ENCODE measurements around the gene MICAL2. TPM values are rescaled to one million over a fixed set of nuclear protein-coding genes. Genes with fewer than 3 reads are reported as not detected.

The MICAL2 gene
- total RNA-seq, 3 donors from 2014 or later: 263 to 384 (median 312) TPM

DNA sequence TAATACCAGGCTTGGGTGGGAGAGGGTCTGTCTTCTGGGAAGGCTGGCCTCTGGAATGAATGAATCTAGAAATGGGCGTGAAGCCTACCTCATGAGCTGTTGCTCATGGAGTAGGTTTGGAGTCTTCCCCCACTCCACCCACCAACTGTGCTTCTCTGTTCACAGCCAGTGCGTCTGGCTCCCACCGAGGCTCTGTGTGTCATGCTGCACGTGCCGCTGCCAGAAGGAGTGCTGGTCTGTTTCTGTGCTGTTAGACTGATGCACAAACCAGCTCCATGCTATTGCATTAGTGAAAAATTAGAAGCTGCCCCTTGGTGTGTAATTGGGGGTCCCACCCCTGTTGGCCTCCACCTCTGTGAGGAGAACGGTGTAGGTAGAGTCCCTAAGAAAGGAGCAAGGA is 134.7 kb downstream of the MICAL2 start:
- Histone ChIP-seq H3K4me1 (ENCODE audit: low read depth) (peaks cover 25% of the 10 kb centered on the region), H3K36me3 (ENCODE audit: low read depth) (no peaks in the 10 kb centered on the region)
- TF ChIP-seq, protein P1, sequence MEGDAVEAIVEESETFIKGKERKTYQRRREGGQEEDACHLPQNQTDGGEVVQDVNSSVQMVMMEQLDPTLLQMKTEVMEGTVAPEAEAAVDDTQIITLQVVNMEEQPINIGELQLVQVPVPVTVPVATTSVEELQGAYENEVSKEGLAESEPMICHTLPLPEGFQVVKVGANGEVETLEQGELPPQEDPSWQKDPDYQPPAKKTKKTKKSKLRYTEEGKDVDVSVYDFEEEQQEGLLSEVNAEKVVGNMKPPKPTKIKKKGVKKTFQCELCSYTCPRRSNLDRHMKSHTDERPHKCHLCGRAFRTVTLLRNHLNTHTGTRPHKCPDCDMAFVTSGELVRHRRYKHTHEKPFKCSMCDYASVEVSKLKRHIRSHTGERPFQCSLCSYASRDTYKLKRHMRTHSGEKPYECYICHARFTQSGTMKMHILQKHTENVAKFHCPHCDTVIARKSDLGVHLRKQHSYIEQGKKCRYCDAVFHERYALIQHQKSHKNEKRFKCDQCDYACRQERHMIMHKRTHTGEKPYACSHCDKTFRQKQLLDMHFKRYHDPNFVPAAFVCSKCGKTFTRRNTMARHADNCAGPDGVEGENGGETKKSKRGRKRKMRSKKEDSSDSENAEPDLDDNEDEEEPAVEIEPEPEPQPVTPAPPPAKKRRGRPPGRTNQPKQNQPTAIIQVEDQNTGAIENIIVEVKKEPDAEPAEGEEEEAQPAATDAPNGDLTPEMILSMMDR (IDR thresholded peaks at IDR 0.05): no peak

DNA sequence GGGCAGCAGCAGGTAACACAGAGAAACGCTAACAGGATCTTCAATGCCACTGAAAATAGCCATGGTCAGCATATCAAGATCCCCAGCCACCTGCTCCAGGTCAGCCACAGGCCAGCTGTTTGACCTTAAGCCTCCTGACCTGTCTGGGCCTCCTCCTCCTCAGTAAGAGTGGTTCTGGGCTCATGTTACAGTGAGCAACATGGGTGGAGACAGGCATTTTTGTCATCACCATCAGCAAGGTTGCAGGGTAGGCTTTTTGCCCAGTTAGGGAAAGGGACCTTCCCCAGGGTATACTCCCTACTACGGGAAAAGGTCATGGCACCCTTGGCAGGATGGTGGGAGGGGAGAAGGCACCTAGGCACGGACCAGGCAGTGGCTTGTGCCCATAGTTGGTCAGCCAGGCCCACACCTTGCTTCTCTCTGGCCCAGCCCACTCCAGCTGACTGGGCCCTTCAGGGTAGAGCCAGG is 135.2 kb downstream of the MICAL2 start:
- ATAC-seq (no peak), DNase-seq (no peak)
- Histone ChIP-seq H3K9me3 (no peaks in the 10 kb centered on the region), H3K4me1 (ENCODE audit: low read depth) (peaks cover 26% of the 10 kb centered on the region), H3K36me3 (ENCODE audit: low read depth) (no peaks in the 10 kb centered on the region), H3K4me3 (no peak overlapping the region)
- intact Hi-C loops (cut with DNase I, micrococcal nuclease): no loop called here
- TF ChIP-seq, protein P1 (IDR thresholded peaks at IDR 0.05): no peak

More for the DNA sequence above, 134.7 kb downstream of the MICAL2 start:
- ATAC-seq: no peak
- no peak overlapping the region for H3K4me3 ChIP-seq
- DNase-seq: no peak
- H3K9me3 ChIP-seq: no peaks in the 10 kb centered on the region
- intact Hi-C loops (cut with DNase I, micrococcal nuclease): no loop called here

DNA sequence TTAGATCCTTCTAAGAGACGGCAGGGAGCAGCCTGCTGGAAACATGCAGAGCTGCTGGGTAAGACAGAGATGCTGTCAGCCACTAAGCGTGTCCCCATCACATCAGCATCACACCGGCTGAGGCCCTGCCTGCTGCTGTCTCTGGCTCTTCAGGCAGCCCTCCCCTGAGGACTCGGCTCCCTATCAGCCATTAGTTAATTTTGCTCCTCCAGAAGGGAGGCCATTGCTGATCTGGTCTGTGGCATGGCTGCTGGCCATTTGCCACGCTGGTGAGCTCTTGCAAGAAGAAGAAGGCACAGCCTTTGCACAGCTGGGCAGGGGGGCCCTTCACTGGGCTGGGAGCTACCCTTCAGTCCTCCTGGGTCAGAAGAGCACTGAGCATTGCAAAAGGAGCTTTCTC is 135.8 kb downstream of the MICAL2 start:
- Histone ChIP-seq H3K9me3 (no peaks in the 10 kb centered on the region), H3K4me1 (ENCODE audit: low read depth) (peaks cover 26% of the 10 kb centered on the region), H3K4me3 (no peak overlapping the region), H3K36me3 (ENCODE audit: low read depth) (no peaks in the 10 kb centered on the region)
- TF ChIP-seq, protein P1 (IDR thresholded peaks at IDR 0.05): no peak
- no peak for DNase-seq
- no peak for ATAC-seq
- intact Hi-C loops (cut with DNase I, micrococcal nuclease): no loop called here

DNA sequence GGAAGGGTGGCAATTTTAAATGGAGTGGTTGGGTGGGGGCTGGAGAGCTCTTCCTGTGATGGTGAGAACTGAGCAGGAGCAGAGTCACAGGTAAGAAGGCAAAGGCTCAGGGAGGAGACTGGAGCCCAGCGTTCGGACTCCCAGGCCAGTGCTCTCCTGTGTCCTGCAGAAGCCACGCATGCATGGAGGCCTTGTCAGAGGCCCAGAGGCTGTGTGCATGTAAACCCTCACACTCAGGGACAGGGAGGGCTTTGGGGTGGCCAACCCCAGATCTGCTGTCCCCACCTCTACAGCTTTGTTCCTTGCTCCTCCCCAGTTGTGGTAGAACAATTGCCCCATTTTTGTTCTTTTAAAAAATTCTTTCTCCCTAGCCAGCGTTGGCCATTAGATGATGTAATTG is 136.6 kb downstream of the MICAL2 start:
- intact Hi-C loops (cut with DNase I, micrococcal nuclease): no loop called here
- Histone ChIP-seq H3K9me3 (no peaks in the 10 kb centered on the region), H3K36me3 (ENCODE audit: low read depth) (no peaks in the 10 kb centered on the region), H3K4me1 (ENCODE audit: low read depth) (peaks cover 26% of the 10 kb centered on the region), H3K4me3 (no peak overlapping the region)
- no peak for DNase-seq
- TF ChIP-seq, protein P1 (IDR thresholded peaks at IDR 0.05): no peak
- ATAC-seq: no peak

DNA sequence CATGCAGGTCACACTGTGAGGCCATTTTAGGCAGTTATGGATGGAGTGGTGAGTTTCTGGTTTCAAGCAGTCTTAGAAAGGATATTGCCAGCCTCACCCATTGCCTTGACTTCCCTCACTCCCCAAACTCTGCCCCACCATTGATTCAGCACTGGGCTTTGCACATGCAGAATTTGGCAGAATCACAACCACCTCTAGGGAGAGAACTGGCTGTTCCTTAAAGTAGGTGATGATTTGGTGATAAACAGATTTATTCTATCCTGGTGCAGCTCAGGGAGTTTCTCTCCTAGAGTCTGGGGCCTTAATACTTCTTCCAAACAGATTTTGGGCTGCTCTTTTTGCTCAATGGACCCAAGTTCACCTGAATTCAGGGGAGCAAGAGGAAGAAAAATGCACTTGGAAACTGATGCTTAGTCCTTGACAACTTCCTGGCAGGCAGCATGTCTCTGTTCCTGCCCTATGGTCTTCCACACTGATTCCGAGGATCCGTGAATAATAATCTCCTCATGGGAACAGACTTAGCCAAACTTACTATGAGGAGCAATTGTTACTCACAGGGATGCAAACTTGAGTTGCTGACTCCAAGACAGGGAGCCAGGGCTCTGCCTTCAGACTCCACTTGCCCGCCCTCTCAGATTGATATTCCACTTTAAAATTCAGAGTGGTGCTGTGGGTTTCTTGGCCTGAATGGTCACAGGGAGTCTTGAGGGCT is 137.3 kb downstream of the MICAL2 start:
- no peaks in the 10 kb centered on the region for H3K9me3 ChIP-seq
- ATAC-seq: no peak
- intact Hi-C loops (cut with DNase I, micrococcal nuclease): no loop called here
- no peak for DNase-seq
- peaks cover 26% of the 10 kb centered on the region for H3K4me1 ChIP-seq (ENCODE audit: low read depth)
- TF ChIP-seq, protein P1 (IDR thresholded peaks at IDR 0.05): no peak
- no peak overlapping the region for H3K4me3 ChIP-seq
- H3K36me3 ChIP-seq (ENCODE audit: low read depth): no peaks in the 10 kb centered on the region
